ENCODE data around the gene MAN2A1. TPM values are rescaled to one million over a fixed set of nuclear protein-coding genes. Genes with fewer than 3 reads are reported as not detected.

MAN2A1 gene
- total RNA-seq, 2 experiments from 2014 or later = 23.0 to 28.7 TPM

GRCh38 chr5:109744261-109744660 lies 54.5 kb downstream of the MAN2A1 start:
- POLR2A ChIA-PET = no interaction called here
- no peak overlapping the region for H2AFZ ChIP-seq (ENCODE audit: low read length)
- TF ChIP-seq CTCF (conservative IDR thresholded peaks at IDR 0.05; ENCODE audit: low read length) (no peak), EZH2phosphoT487 (IDR thresholded peaks at IDR 0.05; ENCODE audit: borderline replicate concordance, low read depth, low read length) (no peak)

DNA sequence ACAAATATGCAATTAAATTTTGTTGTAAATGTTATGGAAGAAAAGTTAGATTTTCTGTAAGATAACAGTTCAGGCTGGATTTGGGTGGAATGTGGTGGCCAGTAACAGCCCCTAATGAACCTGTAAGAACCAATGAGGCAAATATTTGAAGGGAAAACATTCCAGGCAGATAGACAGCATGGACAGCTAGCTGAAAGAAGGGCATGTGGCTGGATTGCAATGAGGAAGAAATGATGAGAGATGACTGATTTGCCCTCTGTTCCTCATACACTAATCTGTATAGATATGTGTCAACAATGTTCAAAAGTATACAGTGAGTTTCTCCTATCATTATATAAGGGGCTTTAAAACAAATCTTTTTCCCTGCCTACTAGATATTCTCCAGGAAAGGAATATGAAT lies 58.8 kb downstream of the MAN2A1 start:
- Histone ChIP-seq H3K9me3 (ENCODE audit: low read length) (no peaks in the 10 kb centered on the region), H3K36me3 (ENCODE audit: insufficient read depth, low read length) (peaks cover 7% of the 10 kb centered on the region; the same call in 1 of the 2 replicates), H3K27ac (ENCODE audit: low read depth, low read length, poor library complexity, severe bottlenecking) (no peak overlapping the region), H3K4me2 (ENCODE audit: low read length) (no peak overlapping the region), H3K4me1 (ENCODE audit: insufficient read depth, low read length, poor library complexity, severe bottlenecking) (no peaks in the 10 kb centered on the region), H3K4me3 (ENCODE audit: low read depth, low read length, poor library complexity, severe bottlenecking) (no peak overlapping the region), H4K20me1 (ENCODE audit: insufficient read depth, low read length) (no peaks in the 10 kb centered on the region), H2AFZ (ENCODE audit: low read length) (no peak overlapping the region), H3K79me2 (ENCODE audit: insufficient read depth, low read depth, low read length) (no peaks in the 10 kb centered on the region), H3K9me2 (ENCODE audit: insufficient read depth, low read length) (no peaks in the 10 kb centered on the region)
- DNase-seq (ENCODE audit: low spot score) = no peak
- intact Hi-C loops (cut with micrococcal nuclease; ENCODE audit: unreplicated experiment) = no loop called here
- BruUV-seq (replicated peaks) = no TSS peak
- POLR2A ChIA-PET = interaction anchor here (0.8 to 1.3 kb wide), 2 partner anchors 10 to 53 kb away, joined by 3 read pairs; no protein-coding TSS in a partner anchor
- TF ChIP-seq EZH2phosphoT487 (IDR thresholded peaks at IDR 0.05; ENCODE audit: borderline replicate concordance, low read depth, low read length) (no peak), CTCF (conservative IDR thresholded peaks at IDR 0.05; ENCODE audit: low read length) (no peak)
- CTCF ChIA-PET (ENCODE audit: unreplicated experiment) = no interaction called here

More at GRCh38 chr5:109744261-109744660, 54.5 kb downstream of the MAN2A1 start:
- H3K79me2 ChIP-seq (ENCODE audit: insufficient read depth, low read depth, low read length) = no peaks in the 10 kb centered on the region
- no peaks in the 10 kb centered on the region for H3K9me3 ChIP-seq (ENCODE audit: low read length)
- no peak overlapping the region for H3K4me2 ChIP-seq (ENCODE audit: low read length)
- no peak overlapping the region for H3K27ac ChIP-seq (ENCODE audit: low read depth, low read length, poor library complexity, severe bottlenecking)
- H3K36me3 ChIP-seq (ENCODE audit: insufficient read depth, low read length) = peaks cover 9% of the 10 kb centered on the region; the same call in 1 of the 2 replicates
- H3K9me2 ChIP-seq (ENCODE audit: insufficient read depth, low read length) = no peaks in the 10 kb centered on the region
- CTCF ChIA-PET (ENCODE audit: unreplicated experiment) = no interaction called here
- H4K20me1 ChIP-seq (ENCODE audit: insufficient read depth, low read length) = no peaks in the 10 kb centered on the region
- H3K4me3 ChIP-seq (ENCODE audit: low read depth, low read length, poor library complexity, severe bottlenecking) = no peak overlapping the region
- no peaks in the 10 kb centered on the region for H3K4me1 ChIP-seq (ENCODE audit: insufficient read depth, low read length, poor library complexity, severe bottlenecking)
- intact Hi-C loops (cut with micrococcal nuclease; ENCODE audit: unreplicated experiment) = no loop called here
- BruUV-seq (replicated peaks) = no TSS peak
- DNase-seq (ENCODE audit: low spot score) = no peak

DNA sequence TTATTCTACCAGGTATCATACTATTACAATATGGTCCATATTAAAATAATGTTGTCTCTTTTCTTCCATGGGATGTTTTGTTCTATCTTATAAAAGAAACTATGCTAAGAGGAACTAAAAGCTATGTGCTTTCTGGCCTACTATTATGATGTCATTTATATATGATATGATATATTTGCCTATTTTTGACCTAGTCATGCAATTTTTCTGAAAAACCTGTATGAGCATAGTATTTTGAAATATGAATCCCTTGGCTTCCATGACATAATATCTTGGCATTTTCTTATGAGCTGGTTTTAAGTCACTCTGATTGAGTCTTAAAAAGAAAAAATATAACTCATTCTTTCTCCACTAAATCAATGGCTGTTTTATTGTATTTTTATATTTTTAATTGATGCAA lies 60.7 kb downstream of the MAN2A1 start:
- no peak overlapping the region for H3K27ac ChIP-seq (ENCODE audit: low read depth, low read length, poor library complexity, severe bottlenecking)
- no peaks in the 10 kb centered on the region for H4K20me1 ChIP-seq (ENCODE audit: insufficient read depth, low read length)
- TF ChIP-seq EZH2phosphoT487 (IDR thresholded peaks at IDR 0.05; ENCODE audit: borderline replicate concordance, low read depth, low read length) (no peak), CTCF (conservative IDR thresholded peaks at IDR 0.05; ENCODE audit: low read length) (no peak)
- CTCF ChIA-PET (ENCODE audit: unreplicated experiment) = no interaction called here
- no peaks in the 10 kb centered on the region for H3K79me2 ChIP-seq (ENCODE audit: insufficient read depth, low read depth, low read length)
- POLR2A ChIA-PET = no interaction called here
- intact Hi-C loops (cut with micrococcal nuclease; ENCODE audit: unreplicated experiment) = no loop called here
- no peak overlapping the region for H2AFZ ChIP-seq (ENCODE audit: low read length)
- no peak overlapping the region for H3K4me2 ChIP-seq (ENCODE audit: low read length)
- H3K9me3 ChIP-seq (ENCODE audit: low read length) = no peaks in the 10 kb centered on the region
- no TSS peak for BruUV-seq (replicated peaks)
- DNase-seq (ENCODE audit: low spot score) = no peak
- no peak overlapping the region for H3K4me3 ChIP-seq (ENCODE audit: low read depth, low read length, poor library complexity, severe bottlenecking)
- H3K36me3 ChIP-seq (ENCODE audit: insufficient read depth, low read length) = no peaks in the 10 kb centered on the region; the same call in 1 of the 2 replicates
- no peaks in the 10 kb centered on the region for H3K4me1 ChIP-seq (ENCODE audit: insufficient read depth, low read length, poor library complexity, severe bottlenecking)
- H3K9me2 ChIP-seq (ENCODE audit: insufficient read depth, low read length) = no peaks in the 10 kb centered on the region
